ENCODE results near the gene ITPRIP. TPM values are rescaled to one million over a fixed set of nuclear protein-coding genes. Genes with fewer than 3 reads are reported as not detected.

The ITPRIP gene
- total and polyA plus RNA-seq, 9 donors: 10.1 to 38.1 (median 24.7) TPM

DNA sequence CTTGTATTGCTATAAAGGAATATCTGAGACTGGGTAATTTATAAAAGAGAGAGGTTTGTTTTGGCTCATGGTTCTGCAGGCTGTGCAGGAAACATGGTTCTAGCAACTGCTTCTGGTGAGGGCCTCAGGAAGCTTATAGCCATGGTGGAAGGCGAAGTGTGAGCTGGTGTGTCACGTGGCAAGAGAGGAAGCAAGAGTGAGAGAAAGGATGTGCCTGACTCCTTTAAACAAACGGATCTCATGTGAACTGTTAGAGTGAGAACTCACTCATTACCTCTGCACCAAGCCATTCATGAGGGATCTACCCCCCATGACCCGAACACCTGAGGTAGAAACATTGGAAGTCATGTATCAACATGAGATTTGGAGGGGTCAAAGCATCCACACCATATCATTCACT, 7.7 kb upstream of the ITPRIP start:
- intact Hi-C loops (cut with DNase I): no loop called here

DNA sequence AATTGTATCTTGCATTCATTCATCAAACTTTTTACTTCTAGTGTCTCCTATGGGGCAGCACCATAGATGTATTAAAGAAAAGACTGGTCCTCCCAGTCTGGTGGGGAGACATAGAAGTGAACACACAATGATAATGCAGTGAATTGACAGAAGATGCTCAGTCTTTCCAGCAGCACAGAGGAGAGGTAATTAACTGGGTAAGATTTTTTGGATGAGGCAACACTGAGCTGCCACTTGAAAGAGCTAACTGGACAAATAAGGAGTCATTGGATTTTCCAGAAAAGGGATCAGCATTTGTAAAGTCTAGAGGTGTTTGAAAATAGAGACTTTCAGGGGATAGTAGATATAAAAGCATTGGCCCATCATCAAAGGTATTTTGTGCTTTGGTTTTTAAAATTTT, 7.2 kb upstream of the ITPRIP start:
- Histone ChIP-seq H3K4me3 (no peak overlapping the region), H3K4me1 (ENCODE audit: insufficient read depth) (no peaks in the 10 kb centered on the region), H3K27ac (no peak overlapping the region), H3K36me3 (no peaks in the 10 kb centered on the region), H3K9me3 (no peaks in the 10 kb centered on the region), H3K27me3 (no peaks in the 10 kb centered on the region)
- intact Hi-C loops (cut with DNase I): no loop called here
- DNase-seq: no peak
- TF ChIP-seq POLR2A (IDR thresholded peaks at IDR 0.05): no peak
- TF ChIP-seq, protein P1, sequence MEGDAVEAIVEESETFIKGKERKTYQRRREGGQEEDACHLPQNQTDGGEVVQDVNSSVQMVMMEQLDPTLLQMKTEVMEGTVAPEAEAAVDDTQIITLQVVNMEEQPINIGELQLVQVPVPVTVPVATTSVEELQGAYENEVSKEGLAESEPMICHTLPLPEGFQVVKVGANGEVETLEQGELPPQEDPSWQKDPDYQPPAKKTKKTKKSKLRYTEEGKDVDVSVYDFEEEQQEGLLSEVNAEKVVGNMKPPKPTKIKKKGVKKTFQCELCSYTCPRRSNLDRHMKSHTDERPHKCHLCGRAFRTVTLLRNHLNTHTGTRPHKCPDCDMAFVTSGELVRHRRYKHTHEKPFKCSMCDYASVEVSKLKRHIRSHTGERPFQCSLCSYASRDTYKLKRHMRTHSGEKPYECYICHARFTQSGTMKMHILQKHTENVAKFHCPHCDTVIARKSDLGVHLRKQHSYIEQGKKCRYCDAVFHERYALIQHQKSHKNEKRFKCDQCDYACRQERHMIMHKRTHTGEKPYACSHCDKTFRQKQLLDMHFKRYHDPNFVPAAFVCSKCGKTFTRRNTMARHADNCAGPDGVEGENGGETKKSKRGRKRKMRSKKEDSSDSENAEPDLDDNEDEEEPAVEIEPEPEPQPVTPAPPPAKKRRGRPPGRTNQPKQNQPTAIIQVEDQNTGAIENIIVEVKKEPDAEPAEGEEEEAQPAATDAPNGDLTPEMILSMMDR (IDR thresholded peaks at IDR 0.05): no peak
- no peak for TF ChIP-seq EP300 (IDR thresholded peaks at IDR 0.05)

More for the DNA sequence above, 7.7 kb upstream of the ITPRIP start:
- TF ChIP-seq POLR2A (IDR thresholded peaks at IDR 0.05) (no peak), EP300 (IDR thresholded peaks at IDR 0.05) (no peak)
- TF ChIP-seq, protein P1 (IDR thresholded peaks at IDR 0.05): no peak
- DNase-seq: no peak
- H3K27ac ChIP-seq: no peak overlapping the region
- WGBS, 3 donors: 64 to 69% (median 68%) methylated on average over 4 of the region's 4 CpGs
- H3K4me1 ChIP-seq (ENCODE audit: insufficient read depth): no peaks in the 10 kb centered on the region
- no peaks in the 10 kb centered on the region for H3K27me3 ChIP-seq
- H3K4me3 ChIP-seq: no peak overlapping the region
- no peaks in the 10 kb centered on the region for H3K36me3 ChIP-seq
- H3K9me3 ChIP-seq: no peaks in the 10 kb centered on the region

DNA sequence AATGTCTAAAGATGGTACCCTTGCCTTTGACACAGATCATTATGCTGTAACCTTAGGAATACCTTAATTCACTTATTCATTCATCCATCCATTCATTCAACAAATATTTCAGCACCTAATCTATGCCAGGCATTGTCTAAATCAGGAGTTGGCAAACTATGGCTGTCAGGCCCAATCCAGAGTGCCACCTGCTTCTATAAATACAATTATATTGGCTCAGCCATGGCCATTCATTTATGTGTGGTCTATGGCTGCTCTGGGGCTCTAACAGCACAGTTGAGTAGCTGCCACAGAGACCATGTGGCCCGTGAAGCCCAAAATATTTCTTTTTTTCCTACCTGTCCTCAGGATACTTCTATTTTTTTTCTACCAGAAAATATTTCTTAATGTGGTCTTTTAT, 6.0 kb upstream of the ITPRIP start:
- H3K9me3 ChIP-seq: no peaks in the 10 kb centered on the region
- WGBS, 3 donors: 80 to 89% (median 86%) methylated on average over 1 of the region's 1 CpG
- no peak for DNase-seq
- H3K4me3 ChIP-seq: no peak overlapping the region
- peaks cover 3% of the 10 kb centered on the region for H3K4me1 ChIP-seq (ENCODE audit: insufficient read depth)
- H3K27me3 ChIP-seq: no peaks in the 10 kb centered on the region
- H3K36me3 ChIP-seq: no peaks in the 10 kb centered on the region
- TF ChIP-seq, protein P1 (IDR thresholded peaks at IDR 0.05): no peak
- no peak for TF ChIP-seq POLR2A (IDR thresholded peaks at IDR 0.05)
- TF ChIP-seq EP300 (IDR thresholded peaks at IDR 0.05): no peak
- intact Hi-C loops (cut with DNase I): loop anchor here in 1 of 4 donors (5.0 kb wide), 1 partner anchor 47 kb away; no protein-coding TSS in a partner anchor
- H3K27ac ChIP-seq: no peak overlapping the region

DNA sequence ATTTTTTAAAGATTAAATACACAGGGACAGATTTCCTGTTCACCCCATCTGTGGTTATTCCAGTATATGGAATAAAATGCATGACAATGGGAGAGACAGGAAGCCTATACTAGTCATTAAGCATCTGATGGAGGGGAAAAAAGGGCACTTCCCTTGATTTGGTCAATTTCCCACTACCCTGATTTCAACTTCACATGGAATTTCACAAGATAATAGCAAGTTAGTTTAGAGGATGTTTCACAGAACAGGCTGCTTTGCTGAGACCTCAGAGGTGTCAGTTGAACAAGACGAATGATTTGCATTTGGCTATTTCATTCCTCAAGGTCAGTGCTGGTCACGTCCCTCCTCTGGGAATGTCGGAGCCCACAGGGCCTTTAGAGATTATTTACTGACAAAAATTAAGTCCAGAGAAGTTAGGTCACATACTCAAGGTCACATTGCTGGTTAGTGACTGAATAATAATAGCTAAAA, 4.7 kb upstream of the ITPRIP start:
- 7 to 17% (median 8%) methylated on average over 3 of the region's 3 CpGs for WGBS, 3 donors
- H3K4me3 ChIP-seq: no peak overlapping the region
- peaks cover 3% of the 10 kb centered on the region for H3K4me1 ChIP-seq (ENCODE audit: insufficient read depth)
- no peaks in the 10 kb centered on the region for H3K36me3 ChIP-seq
- DNase-seq: peak in 1 of 5 donors; percentile 18
- intact Hi-C loops (cut with DNase I): loop anchor here in 1 of 4 donors (5.0 kb wide), 1 partner anchor 46 kb away; no protein-coding TSS in a partner anchor
- TF ChIP-seq EP300 (IDR thresholded peaks at IDR 0.05) (no peak), POLR2A (IDR thresholded peaks at IDR 0.05) (no peak)
- TF ChIP-seq, protein P1 (IDR thresholded peaks at IDR 0.05): no peak
- no peaks in the 10 kb centered on the region for H3K9me3 ChIP-seq
- H3K27ac ChIP-seq: peak overlapping the region in 1 of 2 donors; percentile 32
- no peaks in the 10 kb centered on the region for H3K27me3 ChIP-seq
